ENCODE results near the gene COL2A1.

Gene COL2A1

GRCh38 chr12:47938093-47938492 is 66.2 kb downstream of the COL2A1 start:
- Histone ChIP-seq H3K4me2 (ENCODE audit: low read depth, low read length, poor library complexity, severe bottlenecking) (no peak overlapping the region), H3K9me3 (ENCODE audit: insufficient read depth, low read length) (no peaks in the 10 kb centered on the region), H4K20me1 (ENCODE audit: low read depth, low read length) (no peaks in the 10 kb centered on the region), H3K4me3 (ENCODE audit: insufficient read depth, low read length, poor library complexity, severe bottlenecking) (no peak overlapping the region), H3K36me3 (ENCODE audit: low read length) (no peaks in the 10 kb centered on the region), H3F3A (ENCODE audit: insufficient read depth) (no peaks in the 10 kb centered on the region), H3K79me2 (ENCODE audit: insufficient read depth, low read length) (no peaks in the 10 kb centered on the region), H2AFZ (ENCODE audit: low read depth, low read length, severe bottlenecking) (no peak overlapping the region), H3K27ac (ENCODE audit: low read depth, low read length) (no peak overlapping the region), H3K27me3 (ENCODE audit: low read length) (no peaks in the 10 kb centered on the region), H3K9me2 (replicated peaks; ENCODE audit: insufficient read depth, low read length) (no peaks in the 10 kb centered on the region), H3K9ac (ENCODE audit: low read length) (no peak overlapping the region)
- TF ChIP-seq EZH2phosphoT487 (conservative IDR thresholded peaks at IDR 0.05; ENCODE audit: low read length) (no peak), CTCF (IDR thresholded peaks at IDR 0.05; ENCODE audit: insufficient read depth, low read length, poor library complexity, severe bottlenecking) (no peak)

- H4K20me1 ChIP-seq (ENCODE audit: low read depth, low read length) = no peaks in the 10 kb centered on the region
- H3K4me3 ChIP-seq (ENCODE audit: insufficient read depth, low read length, poor library complexity, severe bottlenecking) = no peak overlapping the region
- H3K79me2 ChIP-seq (ENCODE audit: insufficient read depth, low read length) = no peaks in the 10 kb centered on the region
- H3K27ac ChIP-seq (ENCODE audit: low read depth, low read length) = no peak overlapping the region
- H3K36me3 ChIP-seq (ENCODE audit: low read length) = no peaks in the 10 kb centered on the region
- no peak overlapping the region for H3K9ac ChIP-seq (ENCODE audit: low read length)
- no peak overlapping the region for H3K4me2 ChIP-seq (ENCODE audit: low read depth, low read length, poor library complexity, severe bottlenecking)
- no peaks in the 10 kb centered on the region for H3K9me3 ChIP-seq (ENCODE audit: insufficient read depth, low read length)
- H2AFZ ChIP-seq (ENCODE audit: low read depth, low read length, severe bottlenecking) = no peak overlapping the region
- no peaks in the 10 kb centered on the region for H3K27me3 ChIP-seq (ENCODE audit: low read length)
- no peaks in the 10 kb centered on the region for H3F3A ChIP-seq (ENCODE audit: insufficient read depth)
- TF ChIP-seq CTCF (IDR thresholded peaks at IDR 0.05; ENCODE audit: insufficient read depth, low read length, poor library complexity, severe bottlenecking) (no peak), EZH2phosphoT487 (conservative IDR thresholded peaks at IDR 0.05; ENCODE audit: low read length) (no peak)
- no peaks in the 10 kb centered on the region for H3K9me2 ChIP-seq (replicated peaks; ENCODE audit: insufficient read depth, low read length)
These were observed 69.1 kb downstream of the COL2A1 start for GRCh38 chr12:47935184-47935583.

GRCh38 chr12:47931187-47931586 is 73.1 kb downstream of the COL2A1 start:
- H3K9me3 ChIP-seq (ENCODE audit: insufficient read depth, low read length) = no peaks in the 10 kb centered on the region
- no peaks in the 10 kb centered on the region for H4K20me1 ChIP-seq (ENCODE audit: low read depth, low read length)
- no peak overlapping the region for H3K27ac ChIP-seq (ENCODE audit: low read depth, low read length)
- TF ChIP-seq EZH2phosphoT487 (conservative IDR thresholded peaks at IDR 0.05; ENCODE audit: low read length) = no peak
- no peak for TF ChIP-seq CTCF (IDR thresholded peaks at IDR 0.05; ENCODE audit: insufficient read depth, low read length, poor library complexity, severe bottlenecking)
- H3K9ac ChIP-seq (ENCODE audit: low read length) = no peak overlapping the region
- no peaks in the 10 kb centered on the region for H3F3A ChIP-seq (ENCODE audit: insufficient read depth)
- H3K36me3 ChIP-seq (ENCODE audit: low read length) = no peaks in the 10 kb centered on the region
- no peak overlapping the region for H2AFZ ChIP-seq (ENCODE audit: low read depth, low read length, severe bottlenecking)
- no peaks in the 10 kb centered on the region for H3K9me2 ChIP-seq (replicated peaks; ENCODE audit: insufficient read depth, low read length)
- no peak overlapping the region for H3K4me2 ChIP-seq (ENCODE audit: low read depth, low read length, poor library complexity, severe bottlenecking)
- no peaks in the 10 kb centered on the region for H3K27me3 ChIP-seq (ENCODE audit: low read length)
- no peaks in the 10 kb centered on the region for H3K79me2 ChIP-seq (ENCODE audit: insufficient read depth, low read length)
- H3K4me3 ChIP-seq (ENCODE audit: insufficient read depth, low read length, poor library complexity, severe bottlenecking) = no peak overlapping the region
